Esophagus muscularis mucosa (tissue), 4 donors: ENCODE data around the gene CACNA1E.

Experiments used
- CTCF ChIP-seq, 3 experiments: fragments of 200-600 bp in 2 of 3; fragments of 450-650 bp in 1 of 3; sonication (generic) in 2 of 3; IDR thresholded peaks; one replicate each; pipeline ENCODE4 v1.5.1; 2017 to 2019; ENCODE audit warnings: antibody characterized with exemption in 3 of 3, mild to moderate bottlenecking in 2 of 3, moderate library complexity in 1 of 3
- EP300 ChIP-seq: sonication (generic); formaldehyde crosslinking; IDR thresholded peaks from one replicate; pipeline ENCODE4 v1.6.1; 2017; ENCODE audit warnings: antibody characterized with exemption
- POLR2A ChIP-seq: fragments of 450-650 bp; IDR thresholded peaks from one replicate; pipeline ENCODE4 v1.6.1; 2017; ENCODE audit warnings: antibody characterized with exemption, moderate library complexity, mild to moderate bottlenecking, low read depth
- POLR2AphosphoS5 ChIP-seq, 2 donors: sonication (generic); formaldehyde crosslinking; IDR thresholded peaks; one replicate each; pipeline ENCODE4 v1.6.1; 2017; ENCODE audit warnings: antibody characterized with exemption in 2 of 2

GRCh38 chr1:181499825-181500224 is 16.5 kb downstream of the CACNA1E start:
- TF ChIP-seq POLR2A (no peak), CTCF (IDR thresholded peaks at IDR 0.05) (no peak), EP300 (no peak), POLR2AphosphoS5 (IDR thresholded peaks at IDR 0.05) (no peak)
